Stimulated activated CD4-positive, alpha-beta T cell treated with anti-CD3 and anti-CD28 coated beads, Interleukin-1b, Interleukin-23, amount 100 ng/mL, for 1 hour (primary cell): ENCODE results near the gene UTP3.
A peak's percentile ranks its signal among the peaks of the same experiment; 100 is the strongest.
"Not testable (repeated sequence)": the region's sequence is repeated elsewhere in the genome, so short reads cannot be mapped to it uniquely, and the experiment has no call there.

ENCODE experiments used
- DNase-seq, 2 donors: peaks; one replicate each; pipeline ENCODE4 v3.0.0-alpha.2; 2020; ENCODE audit warnings: low read depth in 2 of 2

UTP3 gene

DNA sequence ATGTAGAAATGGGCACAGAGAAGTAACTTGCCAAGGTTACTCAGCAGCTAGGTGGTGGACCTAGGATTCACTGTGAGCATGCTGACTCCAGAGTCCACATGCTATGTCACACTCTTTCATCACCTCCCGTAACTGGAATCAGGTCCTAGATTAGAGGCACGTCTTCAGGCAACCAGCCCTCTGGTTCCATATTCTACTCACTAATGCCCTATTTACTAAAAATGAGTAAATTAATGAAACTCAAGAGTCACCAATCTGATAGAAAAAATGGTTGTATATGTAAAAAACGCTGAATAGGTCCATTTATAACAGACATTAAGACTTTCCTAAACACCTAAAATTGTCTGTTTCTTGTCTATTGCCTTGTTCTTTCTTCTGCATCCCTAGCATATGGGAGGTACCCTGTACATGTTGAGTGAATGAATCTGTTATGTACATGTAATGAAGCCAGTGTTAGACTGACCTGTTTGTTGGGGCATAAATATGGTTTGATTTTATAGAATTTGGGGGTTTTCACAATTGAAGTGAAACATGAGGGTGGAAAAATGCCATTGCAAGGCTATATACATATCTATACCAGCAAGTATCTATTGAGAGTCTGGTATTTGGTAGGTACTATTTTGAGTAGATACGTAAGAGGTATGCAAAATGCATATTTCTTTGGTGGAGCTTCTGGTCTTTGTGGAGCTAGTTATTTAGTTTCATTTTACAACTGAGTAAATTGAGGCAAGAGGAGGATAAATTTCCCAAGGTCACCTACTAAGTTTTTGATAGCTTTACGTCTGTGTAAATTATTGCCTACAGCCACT lies 26.0 kb downstream of the UTP3 start:
- DNase-seq = no peak

DNA sequence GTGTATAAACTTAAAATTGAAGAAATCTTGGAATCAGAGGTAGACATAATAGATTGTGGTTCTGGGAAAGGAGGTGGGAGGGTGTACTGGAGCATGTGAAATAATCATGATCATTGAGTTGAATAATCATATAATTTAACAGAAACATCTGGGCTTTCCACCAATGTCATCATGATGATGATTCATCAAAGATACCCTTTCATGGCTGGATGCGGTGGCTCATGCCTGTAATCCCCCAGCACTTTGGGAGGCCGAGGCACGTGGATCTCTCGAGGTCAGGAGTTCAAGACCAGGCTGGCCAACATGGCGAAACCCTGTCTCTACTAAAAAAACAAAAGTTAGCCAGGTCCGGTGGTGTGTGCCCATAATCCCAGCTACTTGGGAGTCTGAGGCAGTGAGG lies 26.8 kb downstream of the UTP3 start:
- DNase-seq = no peak

DNA sequence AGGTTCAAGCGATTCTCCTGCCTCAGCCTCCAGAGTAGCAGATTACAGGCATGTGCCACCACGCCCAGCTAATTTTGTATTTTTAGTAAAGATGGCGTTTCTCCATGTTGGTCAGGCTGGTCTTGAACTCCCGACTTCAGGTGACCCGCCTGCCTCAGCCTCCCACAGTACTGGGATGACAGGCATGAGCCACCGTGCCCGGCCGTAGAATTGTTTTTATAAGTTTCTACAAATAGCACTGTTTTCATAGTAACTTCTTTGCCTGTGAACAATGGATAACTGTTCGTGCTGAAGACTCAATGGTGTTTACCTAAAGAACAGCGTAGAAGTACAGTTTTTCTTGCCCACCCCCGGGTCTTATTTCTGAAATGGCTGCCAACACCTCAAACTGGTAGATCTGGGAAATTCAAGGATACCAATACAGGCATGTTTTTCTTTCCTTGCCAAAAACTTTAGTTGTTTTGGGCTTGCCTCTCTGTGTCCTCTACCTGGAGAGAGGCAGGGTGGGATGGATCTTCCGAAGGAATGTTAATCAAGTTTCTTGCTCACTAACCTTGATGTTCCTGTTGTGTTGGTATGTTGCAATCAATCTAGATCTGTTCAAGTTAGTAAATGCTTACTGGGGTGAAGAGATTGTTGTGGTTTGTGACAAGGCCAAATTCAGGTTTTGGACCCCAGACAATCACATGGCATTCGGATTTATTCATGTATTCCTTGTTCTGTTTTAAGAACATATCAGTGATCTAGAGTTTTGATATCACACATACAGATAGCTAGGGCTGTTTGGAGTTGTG lies 30.7 kb downstream of the UTP3 start:
- DNase-seq = no peak

DNA sequence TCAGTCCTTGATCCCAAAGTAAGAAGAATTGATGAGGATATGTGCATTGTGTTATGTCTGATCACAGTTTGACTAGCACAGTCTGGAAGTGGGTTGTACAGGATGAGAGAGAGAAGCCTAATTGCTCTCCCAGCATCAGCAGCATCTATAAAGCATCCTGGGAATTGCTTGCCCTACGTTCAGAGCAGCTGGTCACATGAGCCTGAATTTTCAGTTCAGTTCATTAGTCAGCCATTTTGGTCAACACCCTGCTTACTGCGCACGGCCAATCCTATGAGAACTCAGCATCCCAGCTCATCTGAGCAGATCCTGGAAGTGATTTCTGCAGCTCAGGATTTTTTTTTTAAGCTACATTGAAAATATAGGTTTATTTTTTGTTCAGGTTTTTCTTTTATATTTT lies 33.4 kb downstream of the UTP3 start, which contains the start of gene RUFY3:
Gene RUFY3, plus strand, starts transcription at position 218 of the 400 bp plus-strand sequence. CDS start 610 bp downstream, outside the sequence.
- DNase-seq = no peak

DNA sequence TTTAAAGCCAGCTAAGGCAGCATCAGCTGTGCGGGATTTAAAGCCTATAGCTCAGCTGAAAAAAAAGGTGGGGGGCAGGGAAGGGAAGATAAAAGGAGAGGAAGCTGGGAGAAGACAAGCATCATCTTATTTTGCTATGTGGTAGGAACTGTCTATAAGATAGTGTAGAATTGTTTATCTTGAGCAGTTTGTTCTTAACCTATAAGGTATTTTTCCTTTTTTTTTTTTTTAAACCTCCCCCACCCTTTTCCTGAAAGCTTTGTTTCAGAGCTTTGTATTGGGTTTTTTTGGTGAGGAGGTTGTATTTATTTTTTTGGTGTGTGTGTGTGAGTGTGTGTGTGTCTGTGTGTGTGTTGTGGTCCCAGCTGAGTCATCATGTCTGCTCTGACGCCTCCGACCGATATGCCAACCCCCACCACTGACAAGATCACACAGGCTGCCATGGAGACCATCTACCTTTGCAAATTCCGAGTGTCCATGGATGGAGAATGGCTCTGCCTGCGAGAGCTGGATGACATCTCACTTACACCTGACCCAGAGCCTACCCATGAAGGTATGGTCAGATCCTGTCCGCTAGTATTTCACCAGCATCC lies 34.0 kb downstream of the UTP3 start:
- peak in 1 of 2 donors; percentile 12 for DNase-seq

DNA sequence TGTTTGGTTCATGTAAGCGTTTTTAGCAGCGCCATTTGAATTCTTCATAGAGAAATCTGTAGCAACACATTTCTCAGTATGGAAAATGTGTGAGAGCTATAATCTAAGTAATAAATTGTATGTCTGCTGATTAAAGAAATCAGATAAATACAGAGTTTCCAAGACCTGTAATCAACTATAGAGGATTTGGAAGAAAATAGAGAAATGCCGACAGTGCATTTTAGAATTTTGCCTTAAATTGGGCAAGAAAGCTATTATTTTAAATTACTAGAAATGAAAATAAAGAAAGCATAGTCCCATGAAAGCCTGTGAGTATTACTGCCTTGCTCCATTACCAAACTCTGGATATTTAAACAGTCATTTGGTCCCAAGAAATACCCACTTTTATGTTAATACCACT lies 36.1 kb downstream of the UTP3 start:
- DNase-seq = no peak

DNA sequence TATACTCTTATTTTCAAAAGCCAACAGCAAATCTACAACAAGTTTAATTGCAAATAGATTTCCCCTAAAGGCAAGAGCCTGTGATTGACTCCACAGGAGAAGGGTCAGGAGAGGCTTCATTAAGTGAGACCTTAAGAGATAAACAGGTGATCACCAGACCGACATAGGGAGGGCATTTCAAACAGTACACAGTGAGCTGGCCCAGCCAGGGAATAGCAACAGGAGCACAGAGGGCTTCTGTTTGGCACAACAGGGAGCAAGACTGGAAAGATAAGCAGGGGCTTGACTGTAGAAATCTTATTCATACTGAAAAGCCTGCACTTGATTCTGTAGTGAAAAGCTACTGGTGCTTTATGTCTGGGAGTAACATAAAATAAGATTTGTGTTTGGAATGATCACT lies 37.3 kb downstream of the UTP3 start:
- DNase-seq = no peak

DNA sequence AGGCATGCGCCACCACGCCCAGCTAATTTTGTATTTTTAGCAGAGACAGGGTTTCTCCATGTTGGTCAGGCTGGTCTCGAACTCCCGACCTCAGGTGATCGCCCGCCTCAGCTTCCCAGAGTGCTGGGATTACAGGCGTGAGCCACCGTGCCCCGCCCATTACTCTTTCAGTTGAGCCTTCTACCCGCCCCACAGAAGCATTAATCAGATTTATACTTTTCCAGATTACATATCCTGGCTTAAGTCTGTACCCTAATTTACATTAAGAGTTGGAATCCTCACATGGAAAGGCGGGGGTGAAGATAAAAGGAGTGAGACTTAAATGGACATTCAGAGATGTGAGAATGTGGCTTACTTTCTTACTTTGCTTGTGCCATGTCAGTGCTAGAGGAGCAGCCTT lies 38.2 kb downstream of the UTP3 start:
- DNase-seq = not testable (repeated sequence)

DNA sequence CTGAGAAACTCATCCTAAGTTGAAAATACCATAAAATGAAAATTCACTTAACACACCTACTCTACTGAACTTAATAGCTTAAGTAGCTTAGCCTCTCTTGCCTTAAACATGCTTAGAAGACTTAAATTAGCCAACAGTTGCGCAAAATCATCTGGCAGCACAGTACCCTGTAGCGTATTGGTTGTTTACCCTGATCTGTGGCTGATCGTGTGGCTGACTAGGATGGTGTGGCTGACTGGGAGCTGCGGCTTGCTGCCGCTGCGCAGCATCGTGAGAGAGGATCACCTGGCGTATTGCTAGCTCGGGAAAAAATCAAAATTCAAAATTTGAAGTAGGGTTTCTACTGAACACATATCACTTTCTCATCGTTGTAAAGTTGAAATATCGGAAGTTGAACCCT lies 39.8 kb downstream of the UTP3 start:
- DNase-seq = no peak

DNA sequence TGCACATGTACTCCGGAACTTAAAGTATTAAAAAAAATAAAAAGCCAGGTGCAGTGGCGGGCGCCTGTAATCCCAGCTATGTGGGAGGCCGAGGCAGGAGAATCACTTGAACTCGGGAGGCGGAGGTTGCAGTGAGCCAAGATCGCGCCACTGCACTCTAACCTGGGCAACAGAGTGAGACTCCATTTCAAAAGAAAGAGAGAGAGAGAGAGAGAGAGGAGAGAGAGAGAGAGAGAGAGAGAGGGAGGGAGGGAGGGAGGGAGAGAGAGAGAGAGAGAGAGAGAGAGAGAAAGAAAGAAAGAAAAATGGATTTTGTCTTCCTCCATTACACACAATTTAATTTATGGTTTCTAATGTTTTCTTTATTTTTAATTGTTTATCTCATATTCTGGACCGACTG lies 44.5 kb downstream of the UTP3 start:
- DNase-seq = not testable (repeated sequence)

DNA sequence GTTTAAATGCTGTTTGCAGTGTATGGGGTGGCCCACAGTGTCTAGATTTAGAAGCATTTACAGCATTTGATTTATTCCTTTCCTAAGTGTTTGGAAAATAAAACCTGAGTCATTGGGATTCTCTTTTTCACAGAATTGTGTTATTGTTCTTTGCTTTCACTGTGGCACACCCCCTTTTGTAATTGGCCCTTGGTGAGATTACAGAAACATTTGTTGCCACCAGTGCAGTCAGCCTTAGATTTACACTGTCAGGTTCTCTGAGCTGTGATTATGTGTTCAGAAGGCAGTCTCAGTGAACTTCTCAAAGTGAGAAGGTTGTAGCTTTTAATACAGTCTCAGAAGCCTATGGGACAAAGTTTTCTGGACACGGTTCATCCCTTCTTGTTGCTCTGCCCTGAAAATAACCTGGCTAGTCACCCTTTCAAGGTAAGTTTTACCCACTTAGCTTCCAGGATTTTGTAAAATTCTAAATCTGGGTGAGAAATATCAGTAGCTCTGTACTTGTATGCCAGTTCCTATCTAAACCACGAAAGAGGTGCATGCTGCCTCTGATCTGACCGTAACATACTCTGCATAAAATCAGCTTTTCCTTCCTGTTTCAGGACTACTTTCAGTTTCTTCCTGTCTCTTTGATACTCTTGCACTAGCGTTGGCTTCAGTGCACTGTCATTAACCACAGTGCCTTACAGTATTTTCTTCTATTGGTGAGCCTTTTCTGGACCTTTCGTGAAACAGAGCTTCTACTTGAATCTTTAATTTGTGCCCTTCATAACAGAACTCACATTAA lies 46.0 kb downstream of the UTP3 start:
- DNase-seq = no peak

DNA sequence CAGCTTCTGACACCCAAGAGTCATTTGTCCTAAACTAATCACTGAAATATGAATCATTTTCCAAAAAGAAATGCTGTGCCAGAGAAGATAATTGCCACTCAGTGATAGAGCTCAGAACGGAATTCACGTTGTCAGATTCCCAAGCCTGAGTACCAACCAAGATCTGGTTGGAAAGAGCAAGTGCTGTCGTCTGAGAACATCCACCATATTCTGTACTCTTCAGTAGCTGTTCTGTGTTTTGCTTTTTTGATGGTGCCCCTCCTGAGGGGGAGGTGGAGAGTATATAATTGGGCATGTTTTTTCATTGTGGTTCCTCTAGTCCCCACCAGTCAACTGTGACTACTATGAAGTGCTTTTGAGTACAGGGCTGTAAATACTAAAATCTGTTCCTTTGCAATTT lies 46.6 kb downstream of the UTP3 start:
- DNase-seq = no peak

DNA sequence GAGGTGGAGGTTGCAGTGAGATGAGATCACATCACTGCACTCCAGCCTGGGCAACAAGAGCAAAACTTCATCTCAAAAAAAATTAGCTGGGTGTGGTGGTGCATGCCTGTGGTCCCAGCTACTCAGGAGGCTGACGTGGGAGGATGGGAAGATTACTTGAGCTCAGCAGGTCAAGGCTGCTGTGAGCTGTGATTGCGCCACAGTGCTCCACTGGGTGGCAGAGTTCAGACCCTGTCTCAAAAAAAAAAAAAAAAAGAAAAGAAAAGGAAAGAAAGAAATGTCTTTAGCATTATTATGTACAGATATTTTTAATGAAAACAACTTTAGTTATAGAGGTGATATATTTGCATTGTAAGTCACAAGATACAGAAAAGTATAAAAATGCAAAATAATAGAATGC lies 47.6 kb downstream of the UTP3 start:
- not testable (repeated sequence) for DNase-seq

DNA sequence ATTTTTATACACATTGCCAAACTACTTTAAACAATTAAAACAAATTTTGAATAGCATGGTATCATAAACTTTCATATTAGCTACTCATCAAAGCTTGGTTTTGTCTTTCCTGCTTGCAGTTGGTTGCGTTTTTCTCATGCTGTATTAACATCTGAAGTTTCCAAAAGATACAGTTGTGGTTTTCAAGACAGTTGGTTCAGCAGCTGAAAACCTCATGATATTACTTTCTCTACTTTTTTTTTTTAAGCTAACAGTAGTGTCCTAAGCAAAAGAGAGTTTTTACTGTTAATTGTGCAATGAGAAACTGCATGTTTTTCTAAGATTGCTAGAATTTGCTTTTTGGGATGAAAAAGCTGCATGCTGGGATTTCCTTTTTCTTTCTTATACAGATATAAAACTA lies 48.7 kb downstream of the UTP3 start:
- no peak for DNase-seq

DNA sequence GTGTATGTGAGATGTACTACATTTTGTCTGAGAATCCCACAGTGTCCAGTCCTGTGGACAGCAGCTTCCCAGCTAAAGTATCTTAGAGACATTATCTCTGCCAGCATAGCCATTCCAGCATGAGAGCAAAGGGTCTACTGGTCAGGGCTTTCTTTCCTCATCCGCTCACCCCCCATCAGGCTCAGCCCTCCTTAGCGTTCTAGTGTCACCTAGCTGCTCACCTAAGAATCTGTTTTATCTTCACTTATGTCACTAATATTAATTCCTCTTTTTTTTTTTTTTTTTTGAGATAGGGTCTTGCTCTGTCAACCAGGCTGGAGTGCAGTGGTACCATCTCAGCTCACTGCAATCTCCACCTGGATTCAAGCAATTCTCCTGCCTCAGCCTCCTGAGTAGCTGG lies 49.1 kb downstream of the UTP3 start:
- no peak for DNase-seq

DNA sequence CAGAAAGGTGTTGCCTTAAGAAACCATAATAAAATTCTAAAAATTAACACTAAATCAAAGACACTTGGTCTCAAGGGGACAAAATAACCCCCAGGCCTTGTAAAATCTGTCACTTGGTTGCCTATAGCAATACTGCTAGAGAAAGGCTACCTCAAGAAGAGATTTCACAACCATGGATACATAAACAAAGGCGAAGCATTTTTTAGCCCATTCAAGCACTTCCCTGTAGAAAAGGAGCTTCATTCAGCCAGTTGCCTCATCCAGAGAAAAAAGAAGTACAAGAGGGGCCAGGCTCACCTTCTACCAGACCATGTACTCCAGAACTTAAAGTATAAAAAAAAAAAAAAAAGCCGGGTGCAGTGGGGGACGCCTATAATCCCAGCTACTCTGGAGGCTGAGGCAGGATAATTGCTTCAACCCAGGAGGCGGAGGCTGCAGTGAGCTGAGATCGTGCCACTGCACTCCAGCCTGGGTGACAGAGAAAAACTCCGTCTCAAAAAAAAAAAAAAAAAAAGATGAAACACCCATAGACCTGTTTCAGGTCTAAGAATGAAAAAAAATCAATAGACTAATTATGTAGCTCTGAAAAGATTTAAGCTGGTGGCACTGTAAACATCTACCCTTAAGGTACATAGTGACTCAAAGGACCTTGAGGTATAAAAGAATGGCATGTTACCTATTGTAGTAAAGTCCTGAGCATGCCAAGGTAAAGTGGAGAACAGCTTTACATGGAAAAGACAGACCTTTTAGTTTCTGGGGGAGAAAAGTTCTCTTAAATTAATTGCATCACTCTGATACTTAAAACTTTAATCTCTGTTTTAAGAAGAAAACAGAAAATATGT lies 51.4 kb downstream of the UTP3 start:
- DNase-seq = no peak
